Tongue (tissue), 2 donors: ENCODE data around the gene CAD. TPM values are rescaled to one million over a fixed set of nuclear protein-coding genes. Genes with fewer than 3 reads are reported as not detected.

Experiments used
- DNase-seq: peaks from one replicate; pipeline ENCODE4 v3.0.0-alpha.2; 2015
- total RNA-seq: library from RNA; depleted of rRNA; stranded (reverse); fragments of >200 nt; gene quantifications from one replicate; pipeline ENCODE4 v1.2.3, GENCODE V29; 2014

Gene CAD
- total RNA-seq, 1 donor from 2014 or later: 33.7 TPM

DNA sequence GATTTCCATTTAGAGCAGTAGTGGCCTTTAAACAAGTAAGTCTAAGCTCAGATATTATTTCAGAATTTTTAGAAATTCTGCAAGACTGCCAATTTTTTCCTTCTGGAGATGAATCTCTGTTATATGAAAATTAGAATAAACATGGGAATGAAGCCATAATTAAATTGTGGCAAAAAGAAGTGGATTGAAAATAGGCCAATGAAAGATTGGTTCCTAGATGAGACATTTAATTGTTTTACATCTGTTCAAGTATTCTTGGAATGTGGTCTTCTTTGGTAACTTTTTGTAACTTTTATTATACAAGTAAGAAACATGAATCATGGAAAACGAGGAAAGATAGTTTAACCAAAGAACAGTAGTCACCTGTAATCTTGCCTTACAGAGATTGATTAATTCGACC lies 10.3 kb downstream of the CAD start:
- no peak for DNase-seq

DNA sequence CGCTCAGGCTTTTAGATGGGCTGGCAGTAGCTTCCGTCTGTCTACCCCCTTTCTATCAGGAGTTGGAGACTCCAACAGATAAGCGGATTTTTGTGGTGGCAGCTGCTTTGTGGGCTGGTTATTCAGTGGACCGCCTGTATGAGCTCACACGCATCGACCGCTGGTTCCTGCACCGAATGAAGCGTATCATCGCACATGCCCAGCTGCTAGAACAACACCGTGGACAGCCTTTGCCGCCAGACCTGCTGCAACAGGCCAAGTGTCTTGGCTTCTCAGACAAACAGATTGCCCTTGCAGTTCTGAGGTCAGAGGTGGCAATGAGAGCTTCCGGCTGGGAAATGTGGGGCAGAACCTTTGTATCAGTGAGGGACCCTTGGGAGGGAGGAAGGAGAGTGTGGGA lies 14.8 kb downstream of the CAD start:
- no peak for DNase-seq

DNA sequence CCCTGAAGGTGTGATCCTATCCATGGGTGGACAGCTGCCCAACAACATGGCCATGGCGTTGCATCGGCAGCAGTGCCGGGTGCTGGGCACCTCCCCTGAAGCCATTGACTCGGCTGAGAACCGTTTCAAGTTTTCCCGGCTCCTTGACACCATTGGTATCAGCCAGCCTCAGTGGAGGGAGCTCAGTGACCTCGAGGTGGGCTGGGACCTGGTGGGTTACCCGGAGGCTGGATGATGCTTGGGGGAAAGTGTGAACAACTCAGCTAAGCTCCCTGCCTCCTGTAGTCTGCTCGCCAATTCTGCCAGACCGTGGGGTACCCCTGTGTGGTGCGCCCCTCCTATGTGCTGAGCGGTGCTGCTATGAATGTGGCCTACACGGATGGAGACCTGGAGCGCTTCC lies 16.2 kb downstream of the CAD start:
- no peak for DNase-seq

DNA sequence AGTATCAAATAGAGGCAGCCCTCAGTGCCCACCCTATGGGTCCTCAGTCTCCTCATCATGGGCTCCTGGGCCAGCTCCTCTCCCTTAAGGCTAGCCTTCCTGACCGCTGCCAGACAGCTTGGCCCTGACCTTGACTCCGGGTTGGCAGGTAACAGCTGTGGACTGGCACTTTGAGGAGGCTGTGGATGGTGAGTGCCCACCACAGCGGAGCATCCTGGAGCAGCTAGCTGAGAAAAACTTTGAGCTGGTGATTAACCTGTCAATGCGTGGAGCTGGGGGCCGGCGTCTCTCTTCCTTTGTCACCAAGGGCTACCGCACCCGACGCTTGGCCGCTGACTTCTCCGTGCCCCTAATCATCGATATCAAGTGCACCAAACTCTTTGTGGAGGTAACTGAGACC lies 19.0 kb downstream of the CAD start:
- DNase-seq: no peak

DNA sequence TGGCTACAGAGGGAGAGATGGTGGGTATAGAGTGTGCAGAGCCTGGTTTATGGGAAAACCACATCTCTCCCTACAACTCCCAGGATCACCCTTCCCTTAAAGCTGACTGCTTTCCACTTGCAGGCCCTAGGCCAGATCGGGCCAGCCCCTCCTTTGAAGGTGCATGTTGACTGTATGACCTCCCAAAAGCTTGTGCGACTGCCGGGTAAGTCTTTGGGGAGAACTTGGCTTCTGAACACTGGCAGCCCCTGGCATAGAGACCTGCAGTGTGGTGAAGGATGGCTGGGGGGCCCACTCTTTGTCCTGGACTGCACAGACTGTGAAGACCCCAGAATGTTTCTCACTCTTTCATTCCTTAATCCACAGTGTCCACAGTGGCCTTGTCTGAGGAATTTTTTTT lies 19.5 kb downstream of the CAD start:
- no peak for DNase-seq

DNA sequence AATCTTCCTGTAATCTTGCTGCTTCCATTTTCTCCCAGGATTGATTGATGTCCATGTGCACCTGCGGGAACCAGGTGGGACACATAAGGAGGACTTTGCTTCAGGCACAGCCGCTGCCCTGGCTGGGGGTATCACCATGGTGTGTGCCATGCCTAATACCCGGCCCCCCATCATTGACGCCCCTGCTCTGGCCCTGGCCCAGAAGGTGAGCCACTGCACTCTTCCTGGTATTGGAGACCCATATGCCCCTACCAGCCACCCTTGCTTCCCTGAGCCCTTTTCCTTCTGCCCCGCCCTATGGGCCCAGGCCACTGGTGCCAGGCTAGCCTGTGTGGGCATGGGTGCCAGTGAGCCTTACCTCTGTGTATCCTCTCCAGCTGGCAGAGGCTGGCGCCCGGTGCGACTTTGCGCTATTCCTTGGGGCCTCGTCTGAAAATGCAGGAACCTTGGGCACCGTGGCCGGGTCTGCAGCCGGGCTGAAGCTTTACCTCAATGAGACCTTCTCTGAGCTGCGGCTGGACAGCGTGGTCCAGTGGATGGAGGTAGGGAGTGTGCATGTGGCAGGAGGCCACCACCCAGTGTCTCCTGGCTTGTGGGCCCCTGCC lies 20.3 kb downstream of the CAD start:
- DNase-seq: no peak

DNA sequence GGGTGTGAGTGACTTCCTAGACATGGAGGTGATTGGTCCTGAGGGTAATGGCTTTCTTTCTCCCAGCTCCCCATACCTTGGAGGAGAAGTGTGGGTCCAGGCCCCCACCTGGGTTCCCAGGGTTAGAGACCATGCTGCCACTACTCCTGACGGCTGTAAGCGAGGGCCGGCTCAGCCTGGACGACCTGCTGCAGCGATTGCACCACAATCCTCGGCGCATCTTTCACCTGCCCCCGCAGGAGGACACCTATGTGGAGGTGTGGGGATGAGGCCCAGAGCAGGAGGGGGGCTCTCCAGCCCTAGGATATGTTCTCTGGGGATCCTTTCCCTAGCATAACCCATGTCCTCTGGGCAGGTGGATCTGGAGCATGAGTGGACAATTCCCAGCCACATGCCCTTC lies 21.8 kb downstream of the CAD start:
- DNase-seq: no peak

DNA sequence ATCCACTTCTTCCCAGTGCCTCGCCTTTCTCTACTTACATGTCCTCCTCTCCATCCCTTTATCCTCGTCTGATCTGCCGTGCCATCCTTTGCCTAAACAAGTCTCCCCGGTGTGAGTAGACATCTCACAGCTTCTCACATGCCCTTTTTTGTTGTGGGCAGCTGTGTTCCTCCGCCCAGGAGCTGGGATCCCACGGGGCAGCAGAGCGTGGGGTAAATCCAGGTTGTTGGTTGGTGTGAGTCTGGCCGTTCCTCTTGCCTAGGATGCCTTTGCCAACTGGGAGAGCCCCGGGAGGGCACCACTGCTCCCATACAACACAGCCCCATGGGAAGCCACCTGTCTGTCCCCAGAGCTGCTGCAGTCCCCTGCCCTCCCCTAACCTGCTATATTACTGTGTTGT lies 23.2 kb downstream of the CAD start:
- no peak for DNase-seq

DNA sequence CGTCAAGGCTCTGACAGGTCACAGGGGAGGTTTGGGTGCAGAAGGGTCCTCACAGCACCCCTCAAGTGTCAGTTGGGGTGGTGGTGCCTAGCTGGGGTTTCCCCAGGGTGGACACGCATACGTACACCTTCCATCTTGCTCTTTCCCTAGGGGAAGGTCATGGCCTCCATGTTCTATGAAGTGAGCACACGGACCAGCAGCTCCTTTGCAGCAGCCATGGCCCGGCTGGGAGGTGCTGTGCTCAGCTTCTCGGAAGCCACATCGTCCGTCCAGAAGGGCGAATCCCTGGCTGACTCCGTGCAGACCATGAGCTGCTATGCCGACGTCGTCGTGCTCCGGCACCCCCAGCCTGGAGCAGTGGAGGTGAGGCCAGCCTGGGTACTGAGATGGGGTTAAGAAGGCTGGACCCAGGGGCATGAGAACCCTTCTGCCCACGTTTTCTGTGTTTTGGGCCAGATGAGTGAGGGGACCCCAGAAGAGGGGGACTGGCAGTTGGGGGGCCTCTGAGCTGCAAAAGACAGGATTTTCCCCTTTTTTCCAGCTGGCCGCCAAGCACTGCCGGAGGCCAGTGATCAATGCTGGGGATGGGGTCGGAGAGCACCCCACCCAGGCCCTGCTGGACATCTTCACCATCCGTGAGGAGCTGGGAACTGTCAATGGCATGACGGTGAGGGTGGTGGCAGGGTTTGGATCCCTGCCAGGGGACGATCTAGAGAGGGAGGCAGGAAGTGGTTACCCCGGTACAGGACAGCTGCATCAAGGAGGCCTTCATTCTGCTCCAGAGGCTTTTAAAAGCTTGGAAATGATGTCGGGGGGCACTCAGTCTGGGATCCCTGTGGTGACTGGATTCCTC lies 24.8 kb downstream of the CAD start:
- DNase-seq: no peak

DNA sequence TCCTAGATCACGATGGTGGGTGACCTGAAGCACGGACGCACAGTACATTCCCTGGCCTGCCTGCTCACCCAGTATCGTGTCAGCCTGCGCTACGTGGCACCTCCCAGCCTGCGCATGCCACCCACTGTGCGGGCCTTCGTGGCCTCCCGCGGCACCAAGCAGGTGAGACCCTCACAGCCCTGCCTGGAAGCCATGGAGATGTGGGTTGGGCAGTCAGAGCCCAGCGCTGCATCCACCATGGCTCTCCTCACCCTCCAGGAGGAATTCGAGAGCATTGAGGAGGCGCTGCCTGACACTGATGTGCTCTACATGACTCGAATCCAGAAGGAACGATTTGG lies 25.4 kb downstream of the CAD start:
- DNase-seq: no peak

DNA sequence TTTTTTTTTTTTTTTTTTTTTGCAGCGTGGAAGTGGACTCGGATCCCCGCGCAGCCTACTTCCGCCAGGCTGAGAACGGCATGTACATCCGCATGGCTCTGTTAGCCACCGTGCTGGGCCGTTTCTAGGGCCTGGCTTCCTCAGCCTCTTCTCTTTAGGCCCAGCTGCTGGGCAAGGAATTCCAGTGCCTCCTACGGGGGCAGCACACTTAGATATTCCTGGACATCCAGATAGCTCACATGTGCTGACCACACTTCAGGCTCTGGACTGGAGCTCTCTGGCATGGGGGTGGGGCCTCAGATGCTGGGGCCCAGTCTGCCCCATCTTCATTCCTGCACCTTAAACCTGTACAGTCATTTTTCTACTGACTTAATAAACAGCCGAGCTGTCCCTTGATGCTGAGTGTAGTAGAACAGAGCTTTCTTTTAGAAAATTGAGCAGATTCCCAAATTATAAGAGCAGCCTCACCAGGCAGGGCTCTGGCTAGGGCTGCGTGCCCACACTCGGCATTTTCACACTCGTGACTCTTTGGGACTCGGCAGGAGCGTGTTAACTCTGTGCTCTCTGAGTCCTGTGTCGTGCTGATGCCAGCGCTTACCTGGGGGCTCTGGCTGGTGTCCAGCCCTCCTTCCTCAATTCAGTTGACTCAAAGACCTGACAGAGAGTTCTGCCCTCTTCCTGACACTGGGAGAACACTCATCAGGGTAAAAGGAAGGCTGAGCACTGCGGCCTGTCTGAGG lies 26.4 kb downstream of the CAD start:
- DNase-seq: peak; percentile 49

DNA sequence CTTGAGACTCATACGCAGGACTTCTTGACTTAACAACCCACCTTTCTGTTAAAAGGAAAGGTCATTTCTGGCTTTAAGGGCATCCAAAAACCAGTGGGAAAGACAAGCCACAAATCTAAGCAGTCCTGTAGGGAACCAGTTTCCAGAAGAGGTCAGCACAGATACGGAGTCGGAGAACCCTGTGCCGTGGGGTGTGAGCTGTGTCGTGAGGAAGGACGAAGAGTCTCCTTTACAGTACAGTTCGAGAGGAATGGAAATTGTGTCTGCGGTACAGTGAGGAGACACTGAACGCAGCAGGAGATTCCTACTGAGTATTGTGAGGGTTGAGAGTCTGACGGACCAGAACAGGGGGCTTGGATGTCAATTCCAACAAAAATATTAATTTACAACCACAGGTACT lies 27.9 kb downstream of the CAD start:
- no peak for DNase-seq

DNA sequence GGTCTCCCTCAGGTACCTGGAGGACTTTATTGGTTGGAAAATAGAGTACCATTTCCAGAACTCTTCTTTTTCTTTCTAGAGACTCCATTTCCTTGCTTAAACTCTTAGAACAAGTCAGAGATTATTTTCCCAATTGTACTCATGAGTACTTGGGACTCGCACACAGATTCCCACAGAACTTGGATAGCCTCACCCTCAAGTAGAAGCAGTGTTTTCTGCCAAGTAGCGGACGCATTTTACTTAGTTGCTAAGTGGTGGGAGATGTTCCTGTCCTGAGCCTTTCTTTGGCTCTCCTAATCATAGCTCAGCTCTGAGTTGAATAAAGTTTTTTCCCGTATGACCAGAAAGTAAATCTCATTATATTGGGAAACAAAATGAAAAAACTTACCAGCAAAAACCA lies 28.5 kb downstream of the CAD start:
- DNase-seq: no peak

DNA sequence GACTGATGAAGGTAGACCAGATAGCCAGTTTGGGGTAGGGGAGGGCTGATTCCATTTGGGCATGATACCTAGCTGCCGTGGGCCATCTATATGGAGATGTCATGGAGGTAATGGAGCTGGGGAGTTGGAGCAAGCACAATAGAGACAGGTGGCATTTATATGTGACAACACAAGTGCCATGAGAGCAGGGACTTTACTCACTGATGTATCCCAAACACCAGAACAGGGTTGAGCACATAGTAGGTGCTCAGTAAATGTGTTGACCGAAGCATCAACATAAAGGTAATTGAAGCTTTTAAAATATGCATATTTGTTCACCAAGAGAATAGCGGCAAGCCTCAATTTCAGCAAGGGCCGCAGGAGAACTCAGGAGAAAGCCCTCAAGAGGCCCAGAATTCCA lies 30.7 kb downstream of the CAD start:
- no peak for DNase-seq

DNA sequence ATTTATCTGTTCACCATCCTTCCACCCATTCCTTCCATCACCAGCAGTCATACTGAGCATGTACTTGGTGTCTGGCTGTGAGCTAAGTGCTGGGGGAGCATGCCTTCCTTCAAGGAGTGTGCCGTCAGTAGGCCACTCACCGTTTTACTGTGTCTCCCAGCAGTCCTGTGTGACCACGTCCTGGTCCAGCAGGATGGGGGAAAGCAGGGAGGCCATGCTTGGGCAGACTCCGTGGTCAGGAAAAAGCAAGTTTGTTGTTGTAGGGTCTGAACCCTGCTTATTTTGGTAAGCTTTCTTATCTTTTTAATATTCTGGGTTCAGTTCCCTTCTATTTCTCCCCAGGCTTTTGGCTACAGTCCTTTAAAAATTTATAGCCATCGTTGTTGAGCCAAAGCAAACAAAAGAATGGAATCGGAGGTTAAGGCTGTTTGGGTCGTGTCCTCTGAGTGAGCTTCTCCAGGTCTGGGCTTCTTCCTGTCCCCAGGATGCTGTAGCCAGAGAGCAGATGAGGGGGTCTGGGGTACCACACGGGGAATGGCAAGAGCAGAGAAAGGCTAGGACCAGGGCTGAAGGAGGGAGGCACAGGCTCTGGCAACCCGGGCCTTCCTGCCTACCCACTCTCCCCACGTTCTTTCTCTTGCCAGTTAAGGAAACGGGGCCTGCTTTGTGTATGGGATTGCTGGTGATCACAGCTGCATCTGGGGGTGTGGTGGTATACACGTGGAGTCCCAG lies 32.2 kb downstream of the CAD start:
- DNase-seq: no peak

DNA sequence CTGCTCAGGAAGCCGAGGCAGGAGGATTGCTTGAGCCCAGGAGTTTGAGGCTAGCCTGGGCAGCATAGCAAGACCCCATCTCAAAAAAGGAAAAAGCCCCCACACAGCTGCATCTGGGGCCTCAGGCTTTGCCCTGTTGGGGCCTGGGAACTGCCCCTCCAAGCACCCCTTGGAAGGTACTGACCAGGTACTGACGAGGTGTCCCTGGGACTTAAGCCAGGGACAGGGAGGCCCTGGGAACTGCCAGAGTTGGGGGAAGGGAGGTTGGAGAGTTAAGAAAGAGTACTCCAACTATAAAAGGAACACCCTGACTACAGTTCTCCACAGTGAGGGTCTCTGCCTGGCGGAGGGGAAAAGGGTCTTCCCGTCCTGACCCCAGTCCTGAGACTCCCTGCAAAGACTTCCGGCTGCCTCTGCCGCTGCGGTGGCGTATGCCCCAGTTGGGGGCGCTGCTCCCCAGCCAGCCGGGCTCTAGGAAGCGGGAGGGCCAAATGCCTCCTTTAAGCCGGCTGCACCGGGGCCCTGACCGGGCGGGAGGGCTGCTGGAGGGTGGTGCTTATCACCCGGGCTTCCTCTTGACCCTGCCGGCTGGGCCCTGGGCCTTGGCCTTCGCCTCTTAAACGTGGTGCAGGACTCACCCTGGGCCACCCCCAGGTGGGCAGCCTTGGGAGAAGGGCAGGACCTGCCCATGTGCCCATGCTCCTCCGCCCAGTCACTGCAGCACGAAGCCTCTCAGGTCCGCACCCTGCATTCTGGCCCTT lies 32.9 kb downstream of the CAD start:
- peak; percentile 35 for DNase-seq

DNA sequence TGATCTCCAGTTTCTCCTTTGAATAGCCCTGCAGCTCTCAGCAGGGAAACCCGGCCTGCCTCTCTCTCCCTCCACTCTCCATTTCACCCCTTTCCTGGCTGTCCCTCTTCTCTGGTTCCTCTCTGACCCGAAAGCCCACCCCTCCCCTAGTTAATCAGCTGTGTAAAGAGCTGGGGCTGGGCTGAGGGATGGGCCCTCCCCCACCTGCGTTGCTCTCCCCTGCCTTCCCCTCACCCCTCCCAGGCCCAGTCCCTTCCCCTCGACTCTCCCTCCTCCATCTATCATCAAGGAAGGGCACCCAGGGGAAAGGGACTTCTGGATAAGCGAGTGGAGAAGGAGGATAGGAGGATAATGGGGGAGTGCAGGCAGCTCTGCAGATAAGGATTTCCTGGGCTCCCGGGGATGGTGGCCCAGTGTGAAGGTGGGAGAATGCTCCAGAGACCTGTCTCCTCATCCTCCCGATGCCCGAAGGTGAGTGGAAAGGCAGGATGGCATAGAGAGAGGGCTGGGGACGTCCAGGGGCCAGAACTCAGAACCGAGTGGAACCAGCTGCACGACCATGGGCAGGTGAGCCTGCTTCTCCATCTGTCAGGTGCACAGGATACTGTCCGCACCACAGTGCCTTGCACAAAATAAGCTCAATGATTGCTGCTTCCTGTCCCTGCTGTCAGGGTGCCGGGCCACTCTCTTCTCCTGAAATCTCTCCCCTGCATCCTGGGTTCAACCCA lies 33.6 kb downstream of the CAD start:
- DNase-seq: no peak

DNA sequence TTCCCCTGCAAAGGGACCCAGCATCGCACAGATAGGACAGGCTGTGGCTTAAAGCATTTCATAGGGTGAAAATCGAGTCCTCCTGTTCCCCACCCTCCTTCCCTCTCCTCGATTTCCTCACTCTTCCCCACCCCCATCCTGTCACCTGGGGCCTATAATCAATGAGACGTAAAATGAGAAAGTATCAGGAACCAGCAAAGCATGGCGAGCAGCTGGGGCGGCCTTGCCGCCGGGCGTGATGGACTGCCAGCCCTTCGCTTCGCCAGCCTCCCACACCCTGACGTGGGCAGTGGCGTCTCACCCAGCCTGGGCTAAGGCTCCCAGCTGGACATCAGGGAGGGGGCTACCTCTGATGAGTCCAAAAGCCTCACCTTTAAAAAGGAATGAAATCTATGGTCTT lies 34.6 kb downstream of the CAD start:
- DNase-seq: no peak

DNA sequence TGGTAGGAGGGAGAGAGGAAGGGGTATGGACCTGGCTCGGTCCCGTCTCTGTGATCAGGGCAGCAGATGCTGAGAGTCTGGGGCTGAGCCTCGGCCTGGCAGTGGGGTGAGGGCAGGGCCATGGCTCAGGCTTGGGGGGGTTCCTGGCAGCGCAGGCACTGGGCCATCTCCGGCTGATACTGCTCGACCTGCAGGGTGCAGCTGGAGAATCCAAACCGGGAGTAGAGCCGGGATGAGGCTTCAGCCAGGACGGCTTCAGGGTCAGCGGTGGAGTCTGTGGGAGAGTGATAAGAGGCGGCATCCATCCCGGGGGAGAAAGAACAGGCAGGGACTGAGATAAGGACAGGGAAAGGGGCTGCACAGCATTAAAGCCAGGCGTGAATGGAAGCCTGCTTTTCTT lies 38.0 kb downstream of the CAD start:
- no peak for DNase-seq

DNA sequence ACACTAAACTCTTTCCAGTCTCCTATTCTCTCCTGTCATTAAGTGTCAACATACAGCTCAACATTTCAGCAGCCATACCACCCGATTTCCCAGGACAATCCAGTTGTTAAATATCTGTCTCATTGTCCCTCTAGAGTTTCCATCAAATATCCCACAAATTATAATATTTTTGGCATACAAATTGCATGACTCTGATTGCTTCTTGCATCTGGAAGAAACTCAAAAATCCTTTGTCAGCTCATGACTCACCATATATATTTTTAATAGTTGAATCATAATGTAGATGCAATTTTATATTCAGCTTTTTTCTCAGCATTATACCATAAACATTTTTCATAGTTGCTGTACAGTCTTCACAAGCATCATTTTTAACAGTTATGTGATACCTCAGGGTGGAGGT lies 38.5 kb downstream of the CAD start:
- no peak for DNase-seq

DNA sequence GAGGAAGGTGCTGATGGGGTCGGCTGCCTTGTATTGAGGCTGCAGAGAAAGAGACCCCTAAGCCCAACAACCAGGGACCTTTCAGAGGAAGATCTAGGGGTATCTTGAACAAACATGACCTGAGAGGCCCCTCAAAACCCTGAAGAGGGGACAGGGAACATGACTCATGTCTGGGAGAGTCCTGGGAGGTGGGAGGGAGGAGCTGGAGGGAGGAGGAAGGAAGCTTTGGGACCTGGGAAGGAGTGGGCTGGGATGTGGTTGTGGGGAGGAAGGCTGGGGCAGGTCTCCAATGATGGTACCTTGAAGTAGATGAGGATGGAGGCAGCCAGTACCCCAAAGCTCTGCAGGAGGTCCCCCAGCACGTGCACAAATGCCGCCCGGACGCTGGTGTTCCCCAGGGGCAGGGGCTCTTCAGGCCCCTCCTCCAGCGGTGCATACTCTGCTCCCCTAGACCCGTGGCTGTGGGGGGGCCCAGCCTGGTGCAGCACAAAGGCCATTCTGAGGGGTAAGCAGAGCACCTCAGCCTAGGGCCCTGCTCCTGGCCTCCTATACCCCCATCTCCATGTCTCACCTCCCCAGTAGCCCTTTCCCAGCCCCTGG lies 39.8 kb downstream of the CAD start:
- DNase-seq: no peak
